Stimulated activated CD8-positive, alpha-beta memory T cell treated with anti-CD3 and anti-CD28 coated beads, Interleukin-4, amount 100 ng/mL, for 1 hour (primary cell): Measurements from ENCODE around the gene PCBP2.

ENCODE experiments used
- DNase-seq, 2 donors: peaks; one replicate each; pipeline ENCODE4 v3.0.0-alpha.2; 2020; ENCODE audit warnings: low read depth in 2 of 2, low spot score in 1 of 2

The PCBP2 gene

DNA sequence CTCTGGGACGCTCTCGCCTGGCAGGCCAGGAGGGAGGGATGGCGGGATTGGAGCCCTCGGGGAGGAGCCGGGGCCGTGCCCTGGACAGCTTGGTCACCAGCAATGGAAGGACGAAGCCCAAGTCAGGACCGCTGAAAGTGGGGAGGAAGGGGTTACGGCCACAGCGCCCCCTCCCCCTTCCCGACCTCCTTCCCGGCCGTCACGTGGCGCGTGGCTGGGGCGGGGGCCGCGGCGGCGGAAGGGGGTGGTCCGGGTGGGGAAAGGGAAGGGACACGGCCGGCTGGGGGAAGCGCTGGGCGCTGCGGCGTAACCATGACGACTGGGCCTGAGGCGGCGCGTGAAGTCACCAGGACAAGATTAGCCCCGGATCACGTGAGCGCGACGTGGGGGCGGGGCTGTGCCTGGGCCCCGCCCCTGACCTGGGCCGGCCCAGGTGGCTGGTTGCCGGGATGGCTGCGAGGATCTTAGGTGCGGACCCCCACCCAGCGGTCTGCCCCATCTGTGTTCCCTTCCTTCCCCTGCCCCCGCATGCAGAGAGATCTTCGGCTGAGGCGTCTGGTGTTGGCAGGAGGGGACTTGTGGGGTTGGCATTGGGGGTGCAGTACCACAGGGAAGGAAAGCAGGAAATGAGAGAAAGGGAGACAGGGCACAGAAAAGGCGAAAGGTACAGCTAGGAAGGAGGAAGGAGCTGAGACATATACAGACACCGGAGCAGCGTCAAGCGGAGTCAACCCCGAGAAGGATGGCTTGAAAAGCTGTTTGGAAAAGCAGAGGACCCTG, 41.1 kb downstream of the PCBP2 start:
- peak; percentile 72 for DNase-seq

GRCh38 chr12:53493610-53494391, 41.9 kb downstream of the PCBP2 start:
- no peak for DNase-seq

- no peak for DNase-seq
Observed at GRCh38 chr12:53495903-53496751, 44.2 kb downstream of the PCBP2 start.

DNA sequence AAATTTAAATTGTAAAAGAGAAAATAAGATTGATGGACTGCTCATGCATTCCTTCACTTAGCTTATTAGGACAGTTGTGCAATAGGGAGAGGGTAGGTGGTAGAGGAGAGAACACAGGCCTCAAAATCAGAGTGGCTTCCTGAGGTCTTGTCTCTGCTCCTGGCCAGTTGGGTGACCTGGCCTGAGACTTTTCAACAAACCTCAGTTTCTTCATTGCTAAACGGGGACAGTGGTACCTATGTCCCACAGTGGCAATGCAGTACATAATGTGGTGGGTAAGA, 44.8 kb downstream of the PCBP2 start:
- no peak for DNase-seq

- no peak for DNase-seq
Observed at GRCh38 chr12:53497461-53497860, 45.6 kb downstream of the PCBP2 start.

DNA sequence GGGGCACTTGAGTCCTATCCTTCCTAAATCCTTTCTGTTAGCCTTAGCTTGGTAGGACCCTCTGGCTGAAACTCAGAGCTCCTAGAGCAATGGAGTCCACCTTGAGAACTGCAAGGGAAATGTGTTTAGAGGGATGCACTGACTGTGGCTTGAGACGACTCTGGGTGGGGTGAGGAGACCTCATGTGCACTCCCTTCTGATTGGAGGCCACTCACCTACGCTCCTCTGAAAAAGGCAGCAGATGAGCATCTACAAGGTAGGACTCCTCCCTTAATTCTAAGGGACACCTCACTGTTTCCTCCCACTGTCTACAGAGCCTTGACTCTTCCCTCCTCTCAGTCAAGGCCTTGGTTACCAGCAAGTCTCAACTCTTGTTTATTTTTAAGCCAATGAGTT, 46.3 kb downstream of the PCBP2 start:
- no peak for DNase-seq

DNA sequence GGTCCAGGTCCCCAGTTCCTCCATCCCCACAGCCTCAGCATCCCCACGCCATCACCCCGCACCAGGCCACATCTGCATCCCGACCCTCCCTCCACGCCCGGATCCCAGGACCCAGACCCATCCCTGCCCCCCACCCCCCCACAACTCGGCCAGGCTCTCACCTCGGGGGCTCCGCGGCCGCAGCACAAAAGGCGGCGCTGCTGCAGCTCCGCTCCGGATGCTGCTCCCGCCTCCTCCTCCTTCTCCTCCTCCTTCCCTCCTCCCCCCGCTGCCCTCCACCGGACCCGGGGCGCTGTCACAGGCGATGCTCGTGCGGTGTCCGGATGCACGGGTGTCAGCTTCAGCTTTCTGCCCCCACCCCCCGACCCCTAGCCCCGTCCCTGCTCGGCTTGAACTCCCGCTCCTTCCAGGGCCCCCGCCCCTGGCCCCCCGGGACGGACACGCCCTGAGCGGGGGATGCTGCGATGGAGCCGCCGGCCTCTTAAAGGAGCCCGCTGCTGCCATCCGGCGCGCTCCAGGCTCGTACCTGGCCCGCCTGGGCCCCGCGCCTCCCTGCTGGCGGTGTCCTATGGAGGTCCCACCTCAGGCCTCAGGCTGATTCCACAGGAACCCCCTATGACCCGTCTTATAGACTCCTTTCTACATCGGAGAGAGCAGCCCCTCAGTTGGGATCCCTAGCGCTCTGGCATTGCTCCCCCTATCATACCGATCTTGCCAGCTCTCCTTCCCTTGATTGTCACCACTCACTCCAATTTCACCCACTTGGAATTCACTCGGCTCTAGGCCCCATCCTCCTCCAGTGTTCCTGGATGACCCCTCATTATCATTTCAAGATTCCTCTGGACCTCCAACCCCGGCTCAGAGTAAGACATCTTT, 47.6 kb downstream of the PCBP2 start, which contains the start of gene MAP3K12:
Gene MAP3K12 (minus strand): TSS at position 193 of the 876 bp plus-strand sequence. CDS start 12,067 bp downstream, outside the sequence.
- peak in 1 of 2 donors; percentile 30 for DNase-seq

DNA sequence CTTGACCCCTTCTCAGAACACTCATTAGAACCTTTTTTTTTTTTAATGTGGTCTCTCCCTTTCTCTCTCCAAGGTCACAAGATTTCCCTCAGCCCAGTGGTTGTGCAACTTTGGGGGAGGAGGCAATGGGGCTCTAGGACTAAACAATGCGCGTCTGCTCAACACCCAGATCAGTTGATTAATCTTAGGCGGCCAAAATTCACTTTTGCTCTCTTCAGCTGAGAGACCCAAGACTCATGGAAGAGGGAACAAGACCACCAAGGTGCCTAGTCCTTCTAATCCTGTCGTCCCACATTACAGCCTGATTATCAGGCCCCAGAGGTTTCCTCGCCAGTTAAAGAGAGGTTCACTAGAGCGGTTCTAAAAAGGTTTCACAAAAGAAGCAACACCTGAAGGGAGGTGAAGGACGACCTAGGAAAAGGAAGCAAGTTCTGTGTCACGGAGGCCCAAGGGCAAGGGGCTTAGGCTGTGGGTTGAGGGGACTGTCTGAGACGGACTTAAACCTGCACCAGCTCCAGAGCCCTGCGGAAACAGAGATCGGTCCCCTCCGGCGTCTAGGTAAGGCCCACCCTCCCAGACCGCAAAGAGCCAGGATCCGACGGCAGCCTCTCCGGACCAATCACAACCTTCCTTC, 48.4 kb downstream of the PCBP2 start:
- no peak for DNase-seq

DNA sequence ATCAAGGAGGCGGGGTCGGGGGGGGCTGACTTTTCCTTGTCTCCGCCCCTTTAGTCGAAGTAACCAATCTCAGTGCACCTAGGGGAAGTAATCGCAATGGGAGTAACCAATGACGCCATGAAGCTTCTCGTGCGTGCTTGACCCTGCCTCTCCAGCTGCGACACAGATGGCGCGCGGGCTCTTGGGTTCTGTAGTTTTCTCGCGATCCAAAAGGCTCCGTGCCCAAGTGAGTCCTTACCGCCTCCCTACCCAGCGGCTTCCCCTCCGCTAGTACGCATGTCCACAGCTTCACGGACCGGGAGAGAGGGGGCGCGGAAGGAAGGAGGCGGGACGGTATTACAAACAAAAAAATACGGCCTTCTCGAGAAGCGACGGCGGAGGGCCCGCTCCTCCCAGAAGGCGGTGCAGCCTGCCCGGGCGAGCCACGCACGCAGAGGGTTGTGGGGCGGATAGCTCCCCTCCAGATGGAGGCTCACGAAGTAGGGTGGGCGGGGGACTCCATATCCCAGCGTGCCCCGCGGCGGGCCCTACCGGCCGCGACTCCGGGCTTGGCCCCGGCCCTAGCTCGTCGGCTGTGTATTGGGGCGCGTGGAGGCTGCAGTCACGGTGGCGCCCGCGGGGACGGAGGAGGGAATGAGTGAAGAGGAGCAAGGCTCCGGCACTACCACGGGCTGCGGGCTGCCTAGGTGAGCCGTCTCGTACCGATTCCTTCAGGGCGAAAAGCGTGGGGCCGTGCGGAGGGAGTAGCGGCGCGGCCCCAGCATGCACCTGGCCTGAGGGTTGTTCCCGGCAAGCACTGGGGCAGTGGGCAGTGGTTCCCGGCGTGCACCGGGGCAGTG, 49.1 kb downstream of the PCBP2 start, which contains the start of gene TARBP2:
Gene TARBP2 (plus strand): TSS at position 508 of the 839 bp plus-strand sequence. CDS start 126 bp downstream, at position 634.
- DNase-seq, result peak; percentile 96 to 97

- no peak for DNase-seq
Observed at GRCh38 chr12:53501615-53502181, 49.8 kb downstream of the PCBP2 start.

DNA sequence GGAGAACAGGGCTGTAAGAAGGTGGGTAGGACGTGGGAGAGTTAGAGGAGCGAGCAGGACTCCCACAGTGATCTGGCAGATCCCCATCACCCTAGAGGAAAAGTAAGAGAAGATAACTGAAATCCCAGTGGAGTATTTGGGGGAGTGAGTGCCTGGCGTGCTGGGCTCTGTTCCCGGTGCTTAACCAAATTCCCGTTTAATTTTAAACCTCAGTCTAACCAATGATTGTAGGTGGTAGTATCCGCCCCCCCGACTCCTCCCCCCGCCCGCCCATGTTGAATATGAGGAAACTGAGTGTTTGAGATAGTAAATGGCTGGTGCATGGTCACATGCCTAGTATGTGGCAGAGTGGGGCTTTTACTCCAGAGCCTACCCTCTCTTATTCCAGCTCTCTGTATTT, 50.4 kb downstream of the PCBP2 start:
- DNase-seq, result no peak

DNA sequence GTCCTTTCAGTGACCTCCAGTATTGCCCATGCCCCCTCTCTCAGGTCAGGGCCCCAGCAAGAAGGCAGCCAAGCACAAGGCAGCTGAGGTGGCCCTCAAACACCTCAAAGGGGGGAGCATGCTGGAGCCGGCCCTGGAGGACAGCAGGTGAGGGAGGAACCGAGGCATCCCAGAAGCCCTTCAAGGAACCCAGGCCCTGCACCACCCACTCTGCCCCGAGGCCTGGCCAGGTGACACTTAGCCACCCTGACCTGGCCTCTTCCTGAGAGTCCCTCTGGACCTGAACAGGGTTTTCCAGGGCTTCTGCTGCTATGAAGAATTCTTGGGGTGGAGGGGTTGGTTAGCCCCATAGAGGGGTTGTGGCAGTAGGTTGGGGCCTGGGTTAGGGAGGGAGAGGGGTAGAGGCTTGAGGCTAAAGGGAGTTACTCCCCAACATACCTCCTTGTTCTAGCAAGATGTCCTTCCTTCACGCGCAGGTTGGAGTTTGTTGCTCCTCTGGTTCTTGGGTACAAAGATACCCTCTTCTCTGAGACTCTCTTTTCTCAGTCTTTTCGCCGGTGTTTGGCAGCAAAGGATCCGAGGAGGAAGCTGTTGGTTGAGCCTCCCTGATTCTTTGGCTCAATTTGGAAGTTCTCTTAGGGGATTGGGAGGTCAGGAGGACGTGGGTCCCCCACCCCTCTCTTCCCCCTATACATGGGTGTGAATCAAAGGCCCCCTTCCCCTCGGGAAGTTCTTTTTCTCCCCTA, 51.3 kb downstream of the PCBP2 start:
- DNase-seq, result no peak

GRCh38 chr12:53504004-53504920, 52.4 kb downstream of the PCBP2 start:
- DNase-seq, result no peak

- DNase-seq, result no peak
Observed at GRCh38 chr12:53505086-53505485, 53.2 kb downstream of the PCBP2 start.

DNA sequence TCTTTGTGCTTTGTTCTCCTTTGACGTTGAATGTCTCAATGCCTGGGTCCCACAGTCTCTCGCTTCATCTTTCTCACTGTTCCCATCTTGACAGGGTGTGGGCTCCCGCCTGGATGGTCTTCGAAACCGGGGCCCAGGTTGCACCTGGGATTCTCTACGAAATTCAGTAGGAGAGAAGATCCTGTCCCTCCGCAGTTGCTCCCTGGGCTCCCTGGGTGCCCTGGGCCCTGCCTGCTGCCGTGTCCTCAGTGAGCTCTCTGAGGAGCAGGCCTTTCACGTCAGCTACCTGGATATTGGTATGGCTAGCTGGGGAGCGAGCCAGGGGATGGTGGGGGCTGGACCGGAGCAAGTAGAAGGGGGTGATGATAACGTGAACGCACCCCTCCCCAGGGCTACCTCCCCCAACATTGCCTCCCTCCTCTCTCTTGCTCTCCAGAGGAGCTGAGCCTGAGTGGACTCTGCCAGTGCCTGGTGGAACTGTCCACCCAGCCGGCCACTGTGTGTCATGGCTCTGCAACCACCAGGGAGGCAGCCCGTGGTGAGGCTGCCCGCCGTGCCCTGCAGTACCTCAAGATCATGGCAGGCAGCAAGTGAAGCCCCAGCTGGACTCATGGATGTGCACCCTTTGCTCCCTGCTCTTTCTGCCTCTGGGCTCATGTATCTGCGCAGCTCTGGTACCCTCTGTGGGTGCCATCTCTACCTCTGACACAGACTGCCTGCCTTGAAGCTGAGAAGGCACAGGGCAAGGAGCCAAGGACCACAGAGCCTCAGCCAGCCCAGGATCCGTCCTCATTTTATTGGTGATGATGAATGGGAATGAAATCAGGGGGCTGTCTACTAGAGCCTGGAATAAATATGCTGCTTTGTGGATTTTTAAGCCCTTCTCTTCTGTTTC, 53.9 kb downstream of the PCBP2 start:
- no peak for DNase-seq

DNA sequence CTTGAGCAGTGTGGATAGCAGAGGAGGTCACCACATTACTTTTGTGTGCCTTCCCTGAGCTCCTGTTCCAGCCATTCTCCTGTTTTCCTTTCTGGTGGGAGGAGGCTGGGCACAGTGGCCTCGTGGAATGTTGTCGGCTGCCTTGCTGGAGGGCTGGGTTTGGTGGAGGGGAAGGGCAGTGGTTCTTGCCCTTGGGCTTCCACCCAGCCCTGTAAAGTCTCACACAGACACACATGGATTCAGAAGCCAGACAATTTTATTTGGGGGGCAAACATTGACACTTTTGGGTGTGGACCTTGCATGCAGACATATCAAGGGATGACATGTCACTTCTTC, 54.5 kb downstream of the PCBP2 start:
- no peak for DNase-seq
